HEK293 (cell line): Measurements from ENCODE around the gene CPEB4.
A peak's percentile ranks its signal among the peaks of the same experiment; 100 is the strongest.

ENCODE experiments used
- CTCF ChIA-PET: fragments of 350-600 bp; formaldehyde crosslinking; extraction: SDS; loops from one replicate; lab custom pipeline; 2021; ENCODE audit warnings: antibody characterized with exemption; lab: Yijun Ruan, JAX
- POLR2A ChIA-PET: fragments of 300-600 bp; formaldehyde crosslinking; extraction: SDS; loops from one replicate; lab custom pipeline; 2020; ENCODE audit warnings: antibody characterized with exemption, inconsistent platforms; lab: Yijun Ruan, JAX
- H3K27ac ChIP-seq: fragments of 200-500 bp; sonication (Bioruptor generic); 2 replicates; pipeline ENCODE4 v1.5.1; 2014; ENCODE audit warnings: low read depth, low read length, control low read depth, inconsistent platforms; ENCODE audit errors: extremely low read depth
- H3K36me3 ChIP-seq, 2 experiments: fragments of 200-500 bp in 1 of 2; sonication (Bioruptor generic) in 1 of 2; 1 replicate in 1 of 2; 2 replicates in 1 of 2; pipeline ENCODE4 v1.5.1; 2014 to 2017; ENCODE audit warnings: inconsistent platforms in 2 of 2, low read length in 2 of 2; ENCODE audit not compliant: control insufficient read depth in 2 of 2, insufficient read depth in 1 of 2
- H3K4me1 ChIP-seq: fragments of 200-500 bp; sonication (Bioruptor generic); 2 replicates; pipeline ENCODE4 v1.5.1; 2014; ENCODE audit warnings: mild to moderate bottlenecking, low read length, inconsistent platforms; ENCODE audit not compliant: control insufficient read depth, insufficient read depth
- H3K4me3 ChIP-seq: 2 replicates; pipeline ENCODE4 v1.5.1; 2011; ENCODE audit warnings: low read depth, mild to moderate bottlenecking, control low read depth, low read length, moderate library complexity
- H3K9me3 ChIP-seq: fragments of 200-500 bp; sonication (Bioruptor generic); 2 replicates; pipeline ENCODE4 v1.5.1; 2014; ENCODE audit warnings: low read depth, low read length, inconsistent platforms; ENCODE audit not compliant: control insufficient read depth, insufficient read depth
- BCL11A ChIP-seq: fragments of 450-650 bp; formaldehyde crosslinking; IDR thresholded peaks from 2 replicates; pipeline ENCODE4 v1.5.1; 2016; ENCODE audit warnings: low read depth, missing biosample characterization, missing genetic modification characterization
- BCL11B ChIP-seq: fragments of 450-650 bp; formaldehyde crosslinking; IDR thresholded peaks from 2 replicates; pipeline ENCODE4 v1.5.1; 2016; ENCODE audit warnings: low read depth, missing biosample characterization, missing genetic modification characterization
- GLIS1 ChIP-seq: fragments of 450-650 bp; formaldehyde crosslinking; IDR thresholded peaks from 2 replicates; pipeline ENCODE4 v1.5.1; 2016; ENCODE audit warnings: missing biosample characterization, missing genetic modification characterization
- HOXC10 ChIP-seq: sonication (generic); formaldehyde crosslinking; IDR thresholded peaks from 2 replicates; pipeline ENCODE4 v1.8.1; 2023; ENCODE audit warnings: mild to moderate bottlenecking, missing genetic modification reagents
- KLF1 ChIP-seq: fragments of 450-650 bp; formaldehyde crosslinking; IDR thresholded peaks from 2 replicates; pipeline ENCODE4 v1.5.1; 2016; ENCODE audit warnings: missing biosample characterization, missing genetic modification characterization
- KLF10 ChIP-seq: fragments of 450-650 bp; IDR thresholded peaks from 2 replicates; pipeline ENCODE4 v1.5.1; 2018; ENCODE audit warnings: missing biosample characterization, mild to moderate bottlenecking, missing genetic modification characterization
- OSR2 ChIP-seq: fragments of 450-650 bp; formaldehyde crosslinking; IDR thresholded peaks from 2 replicates; pipeline ENCODE4 v1.5.1; 2016; ENCODE audit warnings: missing biosample characterization, missing genetic modification characterization
- PRDM4 ChIP-seq: fragments of 450-650 bp; formaldehyde crosslinking; IDR thresholded peaks from 2 replicates; pipeline ENCODE4 v1.5.1; 2017; ENCODE audit warnings: missing biosample characterization, missing genetic modification characterization
- WT1 ChIP-seq: fragments of 450-650 bp; formaldehyde crosslinking; IDR thresholded peaks from 2 replicates; pipeline ENCODE4 v1.5.1; 2016; ENCODE audit warnings: missing biosample characterization, missing genetic modification characterization
- ZBTB20 ChIP-seq: fragments of 450-650 bp; formaldehyde crosslinking; IDR thresholded peaks from 2 replicates; pipeline ENCODE4 v1.5.1; 2016; ENCODE audit warnings: missing biosample characterization, missing genetic modification characterization
- ZBTB26 ChIP-seq: fragments of 450-650 bp; formaldehyde crosslinking; optimal IDR thresholded peaks from 2 replicates; pipeline ENCODE3; 2016; ENCODE audit warnings: missing biosample characterization, mild to moderate bottlenecking, missing genetic modification characterization
- ZNF174 ChIP-seq: fragments of 450-650 bp; formaldehyde crosslinking; IDR thresholded peaks from 2 replicates; pipeline ENCODE4 v1.5.0; 2017; ENCODE audit warnings: missing biosample characterization, mild to moderate bottlenecking, missing genetic modification characterization
- ZNF341 ChIP-seq: fragments of 450-650 bp; formaldehyde crosslinking; IDR thresholded peaks from 2 replicates; pipeline ENCODE4; 2016; ENCODE audit warnings: low read depth, missing biosample characterization, missing genetic modification characterization
- ZNF549 ChIP-seq: fragments of 450-650 bp; IDR thresholded peaks from 2 replicates; pipeline ENCODE4 v1.5.1; 2018; ENCODE audit warnings: missing biosample characterization, missing genetic modification characterization, mild to moderate bottlenecking, inconsistent platforms, moderate library complexity
- ZNF555 ChIP-seq: fragments of 450-650 bp; formaldehyde crosslinking; conservative IDR thresholded peaks from 2 replicates; pipeline ENCODE4 v1.5.1; 2017; ENCODE audit warnings: missing biosample characterization, mild to moderate bottlenecking, missing genetic modification characterization, inconsistent platforms
- ZNF785 ChIP-seq: fragments of 450-650 bp; formaldehyde crosslinking; IDR thresholded peaks from 2 replicates; pipeline ENCODE4 v1.5.1; 2016; ENCODE audit warnings: missing biosample characterization, missing genetic modification characterization
- ZNF830 ChIP-seq: fragments of 450-650 bp; IDR thresholded peaks from 2 replicates; pipeline ENCODE4 v1.5.0; 2018; ENCODE audit warnings: missing biosample characterization, missing genetic modification characterization, low read depth, mild to moderate bottlenecking, moderate library complexity

CPEB4 gene

GRCh38 chr5:173963867-173964441, 75.8 kb downstream of the CPEB4 start:
- Histone ChIP-seq H3K36me3 (no peaks in the 10 kb centered on the region; a peak in 1 of 3 replicates), H3K4me1 (no peaks in the 10 kb centered on the region), H3K4me3 (no peak overlapping the region), H3K27ac (no peak overlapping the region), H3K9me3 (no peaks in the 10 kb centered on the region)
- POLR2A ChIA-PET = no interaction called here
- CTCF ChIA-PET = interaction anchor here (0.6 to 2.8 kb wide), 3 partner anchors 9 to 145 kb away, joined by 3 to 11 read pairs (median 5); no protein-coding TSS in a partner anchor
- TF ChIP-seq PRDM4 (tag by site-specific recombination) = no peak
- no peak for TF ChIP-seq WT1 (tag by site-specific recombination)
- no peak for TF ChIP-seq ZNF549 (tag by site-specific recombination)
- TF ChIP-seq ZNF785 (tag by site-specific recombination) = no peak
- no peak for TF ChIP-seq ZNF555 (tag by site-specific recombination)
- TF ChIP-seq ZNF341 = no peak
- TF ChIP-seq BCL11B (tag by site-specific recombination) = no peak
- TF ChIP-seq ZNF830 = no peak
- no peak for TF ChIP-seq BCL11A (tag by site-specific recombination)

GRCh38 chr5:173964506-173964905, 76.4 kb downstream of the CPEB4 start:
- Histone ChIP-seq H3K36me3 (no peaks in the 10 kb centered on the region), H3K4me1 (no peaks in the 10 kb centered on the region), H3K27ac (no peak overlapping the region), H3K4me3 (no peak overlapping the region), H3K9me3 (no peaks in the 10 kb centered on the region)
- 0 out of 2 replicates have a peak, but pooled peaks have one; percentile 11 for TF ChIP-seq KLF1 (tag by site-specific recombination)
- TF ChIP-seq ZNF174 (tag by site-specific recombination) = no peak
- CTCF ChIA-PET = interaction anchor here (2.8 kb wide), 1 partner anchor 9 kb away, joined by 11 read pairs; no protein-coding TSS in a partner anchor
- POLR2A ChIA-PET = no interaction called here

GRCh38 chr5:173967241-173967640, 79.1 kb downstream of the CPEB4 start:
- no peaks in the 10 kb centered on the region for H3K36me3 ChIP-seq
- POLR2A ChIA-PET = interaction anchor here (0.7 kb wide), 1 partner anchor 80 kb away, joined by 4 read pairs; no protein-coding TSS in a partner anchor
- no peak overlapping the region for H3K27ac ChIP-seq
- TF ChIP-seq ZBTB26 (tag by site-specific recombination) = no peak
- TF ChIP-seq KLF10 = no peak
- TF ChIP-seq OSR2 (tag by site-specific recombination) = no peak
- TF ChIP-seq GLIS1 (tag by site-specific recombination) = no peak
- no peak for TF ChIP-seq ZBTB20 (tag by site-specific recombination)
- TF ChIP-seq HOXC10 (CRISPR knock-in tag) = no peak
- CTCF ChIA-PET = no interaction called here
- no peak overlapping the region for H3K4me3 ChIP-seq
- no peaks in the 10 kb centered on the region for H3K4me1 ChIP-seq
- no peaks in the 10 kb centered on the region for H3K9me3 ChIP-seq
